Measurements from ENCODE around the gene SH3TC1.

GRCh38 chr4:8270912-8271815 is 72.1 kb downstream of the SH3TC1 start:
- TF ChIP-seq CTCF (IDR thresholded peaks at IDR 0.05; ENCODE audit: low read length) (no peak), EZH2 (IDR thresholded peaks at IDR 0.05; ENCODE audit: borderline replicate concordance, low read length) (no peak)
